Liver (tissue), 9 donors: ENCODE measurements around the gene DNAAF8. TPM values are rescaled to one million over a fixed set of nuclear protein-coding genes. Genes with fewer than 3 reads are reported as not detected.

ENCODE experiments used
- DNase-seq: peaks from one replicate; pipeline ENCODE4 v3.0.0-alpha.2; 2017; ENCODE audit warnings: low spot score
- H3K27ac ChIP-seq, 2 donors: one replicate each; pipeline ENCODE4 v1.7.0; 2013; ENCODE audit warnings: inconsistent platforms in 2 of 2, low read length in 2 of 2, control low read depth in 1 of 2, low read depth in 1 of 2, mild to moderate bottlenecking in 1 of 2
- H3K27me3 ChIP-seq, 4 donors: one replicate each; pipeline versions ENCODE4 v1.6.1 to v1.7.0; 2013; ENCODE audit warnings: low read length in 3 of 4, inconsistent platforms in 1 of 4, mild to moderate bottlenecking in 1 of 4, moderate library complexity in 1 of 4; ENCODE audit not compliant: control insufficient read depth in 4 of 4, insufficient read depth in 4 of 4
- H3K36me3 ChIP-seq, 4 donors: one replicate each; pipeline versions ENCODE4 v1.6.1 to v1.7.0; 2013; ENCODE audit warnings: low read length in 3 of 4, mild to moderate bottlenecking in 3 of 4, low read depth in 1 of 4, moderate library complexity in 1 of 4; ENCODE audit not compliant: control insufficient read depth in 4 of 4, insufficient read depth in 3 of 4
- H3K4me1 ChIP-seq, 4 donors: one replicate each; pipeline versions ENCODE4 v1.6.1 to v1.7.0; 2013; ENCODE audit warnings: low read length in 3 of 4, mild to moderate bottlenecking in 3 of 4, moderate library complexity in 1 of 4; ENCODE audit not compliant: control insufficient read depth in 4 of 4, insufficient read depth in 4 of 4
- H3K4me3 ChIP-seq, 3 donors: one replicate each; pipeline versions ENCODE4 v1.6.1 to v1.7.0; 2013; ENCODE audit warnings: low read length in 3 of 3, control low read depth in 1 of 3, low read depth in 1 of 3, mild to moderate bottlenecking in 1 of 3
- H3K9ac ChIP-seq, 2 donors: one replicate each; pipeline ENCODE4 v1.7.0; 2013; ENCODE audit warnings: low read length in 2 of 2, mild to moderate bottlenecking in 2 of 2, moderate library complexity in 2 of 2, control low read depth in 1 of 2, low read depth in 1 of 2
- H3K9me3 ChIP-seq, 4 donors: one replicate each; pipeline versions ENCODE4 v1.6.1 to v1.7.0; 2013; ENCODE audit warnings: low read length in 3 of 4; ENCODE audit not compliant: control insufficient read depth in 4 of 4
- ATF3 ChIP-seq: IDR thresholded peaks from 2 replicates; pipeline ENCODE4 v1.6.1; 2016; ENCODE audit warnings: antibody characterized with exemption
- CTCF ChIP-seq: fragments of 150-350 bp; IDR thresholded peaks from 2 replicates; pipeline ENCODE4 v1.5.1; 2017; ENCODE audit warnings: improper control_type of control experiment, low read depth, low read length; ENCODE audit not compliant: missing input control
- EGR1 ChIP-seq, 2 donors: IDR thresholded peaks; 2 replicates each; pipeline ENCODE4 v1.6.1; 2016 to 2018; ENCODE audit warnings: antibody characterized with exemption in 2 of 2, low read depth in 2 of 2
- FOXA1 ChIP-seq: IDR thresholded peaks from 2 replicates; pipeline ENCODE4 v1.6.1; 2016; ENCODE audit warnings: antibody characterized with exemption
- FOXA2 ChIP-seq: IDR thresholded peaks from 2 replicates; pipeline ENCODE4 v1.6.1; 2016; ENCODE audit warnings: antibody characterized with exemption
- GABPA ChIP-seq, 2 donors: IDR thresholded peaks in 1 of 2; conservative IDR thresholded peaks in 1 of 2; 2 replicates each; pipeline ENCODE4 v1.6.1; 2016; ENCODE audit warnings: antibody characterized with exemption in 2 of 2, mild to moderate bottlenecking in 1 of 2, moderate library complexity in 1 of 2
- HNF4A ChIP-seq, 2 donors: conservative IDR thresholded peaks; 2 replicates each; pipeline ENCODE4 v1.6.1; 2016; ENCODE audit warnings: antibody characterized with exemption in 2 of 2, mild to moderate bottlenecking in 2 of 2
- HNF4G ChIP-seq: IDR thresholded peaks from 2 replicates; pipeline ENCODE4 v1.6.1; 2016; ENCODE audit warnings: antibody characterized with exemption
- JUND ChIP-seq, 2 donors: IDR thresholded peaks; 2 replicates each; pipeline ENCODE4 v1.6.1; 2016; ENCODE audit warnings: antibody characterized with exemption in 2 of 2
- NR2F2 ChIP-seq: IDR thresholded peaks from 2 replicates; pipeline ENCODE4 v1.6.1; 2016; ENCODE audit warnings: antibody characterized with exemption
- RAD21 ChIP-seq, 2 donors: IDR thresholded peaks; 2 replicates each; pipeline ENCODE4 v1.6.1; 2016; ENCODE audit warnings: antibody characterized with exemption in 2 of 2, mild to moderate bottlenecking in 2 of 2
- RXRA ChIP-seq, 2 donors: IDR thresholded peaks; 2 replicates each; pipeline ENCODE4 v1.6.1; 2017 to 2018; ENCODE audit warnings: antibody characterized with exemption in 2 of 2, mild to moderate bottlenecking in 1 of 2
- YY1 ChIP-seq: IDR thresholded peaks from 2 replicates; pipeline ENCODE4 v1.6.1; 2016; ENCODE audit warnings: antibody characterized with exemption, mild to moderate bottlenecking
- WGBS: extraction: QIAGEN DNeasy Blood & Tissue Kit; methylation state at CpG from one replicate; pipeline ENCODE4 v1.1.7; 2013; 5-methylcytosine and 5-hydroxymethylcytosine counted together
- polyA plus RNA-seq, 2 donors: library from polyadenylated mRNA; stranded (reverse) in 1 of 2; unstranded in 1 of 2; fragments of 200-250 nt in 1 of 2; fragments of >200 nt in 1 of 2; fragmentation: Nextera tagmentation in 1 of 2; extraction: Ambion mirVana in 1 of 2; gene quantifications; one replicate each; pipeline versions ENCODE4 v1.2.1 to v1.2.3, GENCODE V29; 2013 to 2015
- total RNA-seq, 2 donors: library from RNA; depleted of rRNA; stranded (reverse); fragments of >200 nt; gene quantifications; one replicate each; pipeline ENCODE4 v1.2.3, GENCODE V29; 2014
- TF ChIP-seq, protein P1 (sequence below): IDR thresholded peaks from 2 replicates; pipeline ENCODE4 v1.6.1; 2016; ENCODE audit warnings: antibody characterized with exemption
- TF ChIP-seq, protein P2 (sequence below): IDR thresholded peaks from 2 replicates; pipeline ENCODE4 v1.6.1; 2016; ENCODE audit warnings: antibody characterized with exemption
- TF ChIP-seq, protein P3 (sequence below): IDR thresholded peaks from 2 replicates; pipeline ENCODE4 v1.6.1; 2016; ENCODE audit warnings: antibody characterized with exemption, mild to moderate bottlenecking
- donor health status: healthy.
- donor health status: healthy.
- donor health status: healthy.
- donor health status: healthy.
- donor health status: healthy.

DNAAF8 gene
- total and polyA plus RNA-seq, 4 donors = 0.33 to 0.75 (median 0.56) TPM

DNA sequence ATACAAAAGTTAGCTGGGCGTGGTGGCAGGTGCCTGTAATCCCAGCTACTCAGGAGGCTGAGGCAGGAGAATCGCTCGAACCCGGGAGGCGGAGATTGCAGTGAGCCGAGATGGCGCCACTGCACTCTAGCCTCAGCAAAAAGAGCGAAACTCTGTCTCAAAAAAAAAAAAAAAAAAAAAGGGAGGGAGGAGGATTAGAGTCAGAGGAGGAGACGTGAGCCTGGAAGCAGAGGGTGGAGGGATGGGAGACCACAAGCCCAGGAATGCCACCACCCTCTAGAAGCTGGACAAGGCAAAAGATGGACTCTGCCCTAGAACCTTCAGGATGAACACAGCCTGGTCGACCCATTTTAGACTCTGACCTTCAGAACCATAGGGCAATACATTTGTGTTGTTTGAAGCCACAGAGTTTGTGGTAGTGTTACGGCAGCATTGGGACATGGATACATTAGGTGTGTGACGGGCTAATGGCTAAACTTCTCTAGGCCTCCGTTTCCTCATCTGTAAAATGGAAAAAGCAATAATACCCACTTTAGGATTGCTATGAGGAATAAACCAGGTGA is 58.7 kb downstream of the DNAAF8 start:
- H3K4me1 ChIP-seq = peaks cover 0 to 5% (median 4%) of the 10 kb centered on the region in 4 donors
- DNase-seq = no peak
- H3K9ac ChIP-seq = no peak overlapping the region
- H3K9me3 ChIP-seq = no peaks in the 10 kb centered on the region
- WGBS = 75% methylated on average over 13 of the region's 13 CpGs
- H3K27ac ChIP-seq = no peak overlapping the region
- no peaks in the 10 kb centered on the region for H3K27me3 ChIP-seq
- peaks cover 0 to 11% (median 4%) of the 10 kb centered on the region in 4 donors for H3K36me3 ChIP-seq
- no peak overlapping the region for H3K4me3 ChIP-seq
- TF ChIP-seq GABPA (IDR thresholded peaks at IDR 0.05 in 1 of 2, conservative IDR thresholded peaks at IDR 0.05 in 1 of 2) (no peak), RXRA (IDR thresholded peaks at IDR 0.05) (no peak), NR2F2 (no peak), RAD21 (IDR thresholded peaks at IDR 0.05) (no peak), HNF4G (peak; percentile 34), JUND (IDR thresholded peaks at IDR 0.05) (no peak), ATF3 (no peak), FOXA1 (no peak), HNF4A (conservative IDR thresholded peaks at IDR 0.05) (peak; percentile 53 to 82), EGR1 (IDR thresholded peaks at IDR 0.05; ENCODE audit: low read depth in 2 of 2) (no peak)
- TF ChIP-seq, protein P1, sequence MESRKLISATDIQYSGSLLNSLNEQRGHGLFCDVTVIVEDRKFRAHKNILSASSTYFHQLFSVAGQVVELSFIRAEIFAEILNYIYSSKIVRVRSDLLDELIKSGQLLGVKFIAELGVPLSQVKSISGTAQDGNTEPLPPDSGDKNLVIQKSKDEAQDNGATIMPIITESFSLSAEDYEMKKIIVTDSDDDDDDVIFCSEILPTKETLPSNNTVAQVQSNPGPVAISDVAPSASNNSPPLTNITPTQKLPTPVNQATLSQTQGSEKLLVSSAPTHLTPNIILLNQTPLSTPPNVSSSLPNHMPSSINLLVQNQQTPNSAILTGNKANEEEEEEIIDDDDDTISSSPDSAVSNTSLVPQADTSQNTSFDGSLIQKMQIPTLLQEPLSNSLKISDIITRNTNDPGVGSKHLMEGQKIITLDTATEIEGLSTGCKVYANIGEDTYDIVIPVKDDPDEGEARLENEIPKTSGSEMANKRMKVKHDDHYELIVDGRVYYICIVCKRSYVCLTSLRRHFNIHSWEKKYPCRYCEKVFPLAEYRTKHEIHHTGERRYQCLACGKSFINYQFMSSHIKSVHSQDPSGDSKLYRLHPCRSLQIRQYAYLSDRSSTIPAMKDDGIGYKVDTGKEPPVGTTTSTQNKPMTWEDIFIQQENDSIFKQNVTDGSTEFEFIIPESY = no peak
- TF ChIP-seq, protein P2, sequence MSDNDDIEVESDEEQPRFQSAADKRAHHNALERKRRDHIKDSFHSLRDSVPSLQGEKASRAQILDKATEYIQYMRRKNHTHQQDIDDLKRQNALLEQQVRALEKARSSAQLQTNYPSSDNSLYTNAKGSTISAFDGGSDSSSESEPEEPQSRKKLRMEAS = no peak

- no peak within 1 kb of the TSS for H3K9ac ChIP-seq
- H3K4me1 ChIP-seq = no peaks in the 10 kb centered on the region
- H3K27ac ChIP-seq = no peak within 1 kb of the TSS
- TF ChIP-seq GABPA (IDR thresholded peaks at IDR 0.05 in 1 of 2, conservative IDR thresholded peaks at IDR 0.05 in 1 of 2) (no peak), FOXA2 (no peak), HNF4G (no peak), RXRA (IDR thresholded peaks at IDR 0.05) (no peak), CTCF (no peak), YY1 (no peak), JUND (IDR thresholded peaks at IDR 0.05) (no peak), HNF4A (conservative IDR thresholded peaks at IDR 0.05) (no peak), RAD21 (IDR thresholded peaks at IDR 0.05) (no peak)
- TF ChIP-seq, protein P3, sequence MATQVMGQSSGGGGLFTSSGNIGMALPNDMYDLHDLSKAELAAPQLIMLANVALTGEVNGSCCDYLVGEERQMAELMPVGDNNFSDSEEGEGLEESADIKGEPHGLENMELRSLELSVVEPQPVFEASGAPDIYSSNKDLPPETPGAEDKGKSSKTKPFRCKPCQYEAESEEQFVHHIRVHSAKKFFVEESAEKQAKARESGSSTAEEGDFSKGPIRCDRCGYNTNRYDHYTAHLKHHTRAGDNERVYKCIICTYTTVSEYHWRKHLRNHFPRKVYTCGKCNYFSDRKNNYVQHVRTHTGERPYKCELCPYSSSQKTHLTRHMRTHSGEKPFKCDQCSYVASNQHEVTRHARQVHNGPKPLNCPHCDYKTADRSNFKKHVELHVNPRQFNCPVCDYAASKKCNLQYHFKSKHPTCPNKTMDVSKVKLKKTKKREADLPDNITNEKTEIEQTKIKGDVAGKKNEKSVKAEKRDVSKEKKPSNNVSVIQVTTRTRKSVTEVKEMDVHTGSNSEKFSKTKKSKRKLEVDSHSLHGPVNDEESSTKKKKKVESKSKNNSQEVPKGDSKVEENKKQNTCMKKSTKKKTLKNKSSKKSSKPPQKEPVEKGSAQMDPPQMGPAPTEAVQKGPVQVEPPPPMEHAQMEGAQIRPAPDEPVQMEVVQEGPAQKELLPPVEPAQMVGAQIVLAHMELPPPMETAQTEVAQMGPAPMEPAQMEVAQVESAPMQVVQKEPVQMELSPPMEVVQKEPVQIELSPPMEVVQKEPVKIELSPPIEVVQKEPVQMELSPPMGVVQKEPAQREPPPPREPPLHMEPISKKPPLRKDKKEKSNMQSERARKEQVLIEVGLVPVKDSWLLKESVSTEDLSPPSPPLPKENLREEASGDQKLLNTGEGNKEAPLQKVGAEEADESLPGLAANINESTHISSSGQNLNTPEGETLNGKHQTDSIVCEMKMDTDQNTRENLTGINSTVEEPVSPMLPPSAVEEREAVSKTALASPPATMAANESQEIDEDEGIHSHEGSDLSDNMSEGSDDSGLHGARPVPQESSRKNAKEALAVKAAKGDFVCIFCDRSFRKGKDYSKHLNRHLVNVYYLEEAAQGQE = no peak
- TF ChIP-seq, protein P2 = no peak
- TF ChIP-seq, protein P1 = no peak
- H3K9me3 ChIP-seq = no peaks in the 10 kb centered on the region
- H3K27me3 ChIP-seq = no peaks in the 10 kb centered on the region
- H3K36me3 ChIP-seq = peaks cover 0 to 20% (median 7%) of the 10 kb centered on the region in 4 donors
- WGBS = 83% methylated on average over 14 of the region's 14 CpGs
- DNase-seq = no peak
- no peak within 1 kb of the TSS for H3K4me3 ChIP-seq
Observed at GRCh38 chr16:4795181-4795827, 61.0 kb downstream of the DNAAF8 start, which contains the start of gene SMIM22. SMIM22 (plus strand) TSS chr16:4795369; CDS start chr16:4795735, 366 bp downstream.
